Measurements from ENCODE around the gene PLEKHA8. TPM values are rescaled to one million over a fixed set of nuclear protein-coding genes. Genes with fewer than 3 reads are reported as not detected.

Gene PLEKHA8, protein sequence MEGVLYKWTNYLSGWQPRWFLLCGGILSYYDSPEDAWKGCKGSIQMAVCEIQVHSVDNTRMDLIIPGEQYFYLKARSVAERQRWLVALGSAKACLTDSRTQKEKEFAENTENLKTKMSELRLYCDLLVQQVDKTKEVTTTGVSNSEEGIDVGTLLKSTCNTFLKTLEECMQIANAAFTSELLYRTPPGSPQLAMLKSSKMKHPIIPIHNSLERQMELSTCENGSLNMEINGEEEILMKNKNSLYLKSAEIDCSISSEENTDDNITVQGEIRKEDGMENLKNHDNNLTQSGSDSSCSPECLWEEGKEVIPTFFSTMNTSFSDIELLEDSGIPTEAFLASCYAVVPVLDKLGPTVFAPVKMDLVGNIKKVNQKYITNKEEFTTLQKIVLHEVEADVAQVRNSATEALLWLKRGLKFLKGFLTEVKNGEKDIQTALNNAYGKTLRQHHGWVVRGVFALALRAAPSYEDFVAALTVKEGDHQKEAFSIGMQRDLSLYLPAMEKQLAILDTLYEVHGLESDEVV
- total RNA-seq, result 13.6 and 15.1 TPM in 2 replicates

GRCh38 chr7:30028216-30028748 is at the start of gene PLEKHA8:
TSS of gene PLEKHA8 (plus strand) at chr7:30028412. CDS start at chr7:30028763, 351 bp downstream.

GRCh38 chr7:29989257-29989995 is 38.8 kb upstream of the PLEKHA8 start, which contains the start of gene SCRN1:
TSS of gene SCRN1 (minus strand) at chr7:29989801. CDS start at chr7:29969067, 20,734 bp downstream.

GRCh38 chr7:30026229-30027064 is 1.8 kb upstream of the PLEKHA8 start, which contains the start of gene FKBP14:
TSS of gene FKBP14 (minus strand) at chr7:30026702. CDS start at chr7:30026508, 194 bp downstream.

DNA sequence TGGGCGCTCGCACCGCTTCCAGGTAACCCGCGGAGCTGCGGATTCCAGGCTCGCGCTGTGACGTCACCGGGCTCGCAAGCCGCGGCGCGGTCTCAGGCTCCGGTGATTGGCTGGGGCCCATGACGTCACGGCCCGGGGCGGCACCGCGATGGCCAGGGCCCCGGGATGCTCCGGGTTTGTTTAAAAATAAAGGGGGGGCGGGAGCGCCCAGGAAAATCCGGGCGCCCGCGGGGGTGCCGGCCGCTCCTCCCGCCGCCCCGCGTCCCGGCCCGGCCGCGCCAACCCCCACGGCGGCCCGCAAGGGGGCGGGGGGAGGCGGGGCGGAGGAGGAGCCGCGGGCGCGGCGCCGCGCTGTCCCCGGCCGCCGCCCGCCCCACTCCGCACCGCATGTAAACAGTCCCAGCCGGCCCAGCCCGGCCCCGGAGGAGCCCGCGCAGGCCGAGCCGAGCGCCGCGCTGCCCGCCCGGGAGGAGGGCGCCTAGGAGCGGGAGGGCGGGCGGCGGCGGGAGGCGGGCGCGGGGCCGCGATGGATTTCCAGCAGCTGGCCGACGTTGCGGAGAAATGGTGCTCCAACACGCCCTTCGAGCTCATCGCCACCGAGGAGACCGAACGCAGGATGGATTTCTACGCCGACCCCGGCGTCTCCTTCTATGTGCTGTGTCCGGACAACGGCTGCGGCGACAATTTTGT is 106.5 kb downstream of the PLEKHA8 start, which contains the start of gene MTURN:
TSS of gene MTURN (plus strand) at position 376 of the 690 bp plus-strand sequence. CDS start at position 527, 151 bp downstream.

Other genes starting within 250 kb of the PLEKHA8 start
- not detected in 2 replicates for gene WIPF3, start 221.9 kb upstream of the PLEKHA8 start, total RNA-seq
- 124 and 127 TPM in 2 replicates for gene SCRN1, start 38.6 kb upstream of the PLEKHA8 start, total RNA-seq
- gene FKBP14, start 1.7 kb upstream of the PLEKHA8 start, total RNA-seq, result 32.4 and 48.4 TPM in 2 replicates
- gene MTURN, start 106.6 kb downstream of the PLEKHA8 start, total RNA-seq, result 6.2 and 11.6 TPM in 2 replicates

Data from uterine smooth muscle cell (primary cell).